Mucosa of gallbladder (tissue), 1 donor: ENCODE measurements around the gene GANAB. TPM values are rescaled to one million over a fixed set of nuclear protein-coding genes. Genes with fewer than 3 reads are reported as not detected.

Experiments used
- total RNA-seq: library from RNA; stranded (reverse); gene quantifications from one replicate; pipeline ENCODE4 v1.2.1, GENCODE V29; 2021
- donor health status: DM: no; HTN: no; CAD: no.

The GANAB gene
- total RNA-seq, 1 donor from 2014 or later, result 266 TPM

Other genes starting within 250 kb of the GANAB start
- 2.7 TPM for gene SCGB1A1, start 227.6 kb downstream of the GANAB start, total RNA-seq
- 549 TPM for gene AHNAK, start 99.8 kb downstream of the GANAB start, total RNA-seq
- 1,062 TPM for gene EEF1G, start 72.7 kb downstream of the GANAB start, total RNA-seq
- 26.2 TPM for gene TUT1, start 55.1 kb downstream of the GANAB start, total RNA-seq
- gene MTA2, start 44.7 kb downstream of the GANAB start, total RNA-seq, result 87.6 TPM
- 66.1 TPM for gene EML3, start 33.8 kb downstream of the GANAB start, total RNA-seq
- 9.9 TPM for gene ROM1, start 33.4 kb downstream of the GANAB start, total RNA-seq
- gene B3GAT3, start 24.6 kb downstream of the GANAB start, total RNA-seq, result 60.7 TPM
- 23.7 TPM for gene INTS5, start 6.7 kb upstream of the GANAB start, total RNA-seq
- gene C11orf98, start 18.6 kb upstream of the GANAB start, total RNA-seq, result 50.8 TPM
- 10.6 TPM for gene CSKMT, start 18.7 kb upstream of the GANAB start, total RNA-seq
- gene UQCC3, start 25.1 kb upstream of the GANAB start, total RNA-seq, result 11.1 TPM
- gene LBHD1, start 25.7 kb upstream of the GANAB start, total RNA-seq, result 7.7 TPM
- 86.9 TPM for gene UBXN1, start 32.5 kb upstream of the GANAB start, total RNA-seq
- gene LRRN4CL, start 42.9 kb upstream of the GANAB start, total RNA-seq, result 4.3 TPM
- gene BSCL2, start 60.8 kb upstream of the GANAB start, total RNA-seq, result 108 TPM
- gene GNG3, start 61.1 kb upstream of the GANAB start, total RNA-seq, result 0.40 TPM
- 51.9 TPM for gene HNRNPUL2, start 80.8 kb upstream of the GANAB start, total RNA-seq
- gene TTC9C, start 81.9 kb upstream of the GANAB start, total RNA-seq, result 38.9 TPM
- gene ZBTB3, start 107.5 kb upstream of the GANAB start, total RNA-seq, result 21.4 TPM
- 53.5 TPM for gene POLR2G, start 115.0 kb upstream of the GANAB start, total RNA-seq
- gene TAF6L, start 124.8 kb upstream of the GANAB start, total RNA-seq, result 24.0 TPM
- gene TMEM179B, start 140.8 kb upstream of the GANAB start, total RNA-seq, result 67.8 TPM
- 19.9 TPM for gene TMEM223, start 145.4 kb upstream of the GANAB start, total RNA-seq
- 85.7 TPM for gene NXF1, start 158.8 kb upstream of the GANAB start, total RNA-seq
- gene STX5, start 185.4 kb upstream of the GANAB start, total RNA-seq, result 48.8 TPM
- not detected for gene TEX54, start 186.2 kb upstream of the GANAB start, total RNA-seq
- 31.6 TPM for gene WDR74, start 193.0 kb upstream of the GANAB start, total RNA-seq
- 104 TPM for gene SLC3A2, start 234.3 kb upstream of the GANAB start, total RNA-seq